GM23338 (cell line): ENCODE measurements around the gene MICAL2.

Experiments used
- CTCF ChIP-seq, 2 experiments: fragments of 200-600 bp in 1 of 2; sonication (generic) in 1 of 2; conservative IDR thresholded peaks; 2 replicates each; pipeline versions ENCODE4 v1.5.1 to v1.6.1; 2016 to 2017; ENCODE audit warnings: antibody characterized with exemption in 2 of 2, low read depth in 2 of 2, mild to moderate bottlenecking in 2 of 2, moderate library complexity in 1 of 2
- EZH2 ChIP-seq: fragments of 200-600 bp; sonication (generic); IDR thresholded peaks from one replicate; pipeline ENCODE4 v1.8.0; 2017; ENCODE audit warnings: antibody characterized with exemption, mild to moderate bottlenecking, low read depth; ENCODE audit not compliant: unreplicated experiment

- no peak for TF ChIP-seq EZH2
- TF ChIP-seq CTCF (conservative IDR thresholded peaks at IDR 0.05; ENCODE audit: low read depth in 2 of 2): no peak
These were observed 168.6 kb downstream of the MICAL2 start for GRCh38 chr11:12278766-12279671.
